ENCODE measurements around the gene ATP8A2. TPM values are rescaled to one million over a fixed set of nuclear protein-coding genes. Genes with fewer than 3 reads are reported as not detected.
"Not testable (repeated sequence)": the region's sequence is repeated elsewhere in the genome, so short reads cannot be mapped to it uniquely, and the experiment has no call there.

ATP8A2 gene
- total RNA-seq, 2 donors from 2014 or later, result 0.08 to 0.19 TPM

DNA sequence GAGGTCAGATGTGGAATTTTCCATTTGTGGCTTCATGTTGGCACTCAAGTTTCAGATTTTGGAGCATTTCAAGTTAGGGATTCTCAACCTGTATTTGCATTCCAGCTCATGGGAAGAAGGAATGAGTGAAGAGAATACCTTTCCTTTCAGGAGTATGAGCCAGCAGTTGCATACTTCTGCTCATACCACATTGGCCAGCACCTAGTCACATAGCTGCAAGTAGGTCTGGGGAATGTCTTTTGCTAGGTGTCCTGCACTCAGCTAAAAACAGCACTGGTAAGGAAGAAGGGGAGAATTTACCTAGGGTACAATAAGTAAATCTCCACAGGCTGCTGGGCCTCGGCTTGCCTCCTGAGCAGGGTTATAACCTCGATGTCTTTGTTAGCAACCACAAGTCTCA is 24.6 kb upstream of the ATP8A2 start:
- H3K27ac ChIP-seq, result no peak overlapping the region
- no peaks in the 10 kb centered on the region for H3K4me1 ChIP-seq
- no peaks in the 10 kb centered on the region for H3K36me3 ChIP-seq
- no peaks in the 10 kb centered on the region for H3K9me3 ChIP-seq
- no peaks in the 10 kb centered on the region for H3K27me3 ChIP-seq
- H3K4me3 ChIP-seq, result no peak overlapping the region
- TF ChIP-seq, protein P1, sequence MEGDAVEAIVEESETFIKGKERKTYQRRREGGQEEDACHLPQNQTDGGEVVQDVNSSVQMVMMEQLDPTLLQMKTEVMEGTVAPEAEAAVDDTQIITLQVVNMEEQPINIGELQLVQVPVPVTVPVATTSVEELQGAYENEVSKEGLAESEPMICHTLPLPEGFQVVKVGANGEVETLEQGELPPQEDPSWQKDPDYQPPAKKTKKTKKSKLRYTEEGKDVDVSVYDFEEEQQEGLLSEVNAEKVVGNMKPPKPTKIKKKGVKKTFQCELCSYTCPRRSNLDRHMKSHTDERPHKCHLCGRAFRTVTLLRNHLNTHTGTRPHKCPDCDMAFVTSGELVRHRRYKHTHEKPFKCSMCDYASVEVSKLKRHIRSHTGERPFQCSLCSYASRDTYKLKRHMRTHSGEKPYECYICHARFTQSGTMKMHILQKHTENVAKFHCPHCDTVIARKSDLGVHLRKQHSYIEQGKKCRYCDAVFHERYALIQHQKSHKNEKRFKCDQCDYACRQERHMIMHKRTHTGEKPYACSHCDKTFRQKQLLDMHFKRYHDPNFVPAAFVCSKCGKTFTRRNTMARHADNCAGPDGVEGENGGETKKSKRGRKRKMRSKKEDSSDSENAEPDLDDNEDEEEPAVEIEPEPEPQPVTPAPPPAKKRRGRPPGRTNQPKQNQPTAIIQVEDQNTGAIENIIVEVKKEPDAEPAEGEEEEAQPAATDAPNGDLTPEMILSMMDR (IDR thresholded peaks at IDR 0.05), result no peak
- DNase-seq (ENCODE audit: low spot score), result no peak

DNA sequence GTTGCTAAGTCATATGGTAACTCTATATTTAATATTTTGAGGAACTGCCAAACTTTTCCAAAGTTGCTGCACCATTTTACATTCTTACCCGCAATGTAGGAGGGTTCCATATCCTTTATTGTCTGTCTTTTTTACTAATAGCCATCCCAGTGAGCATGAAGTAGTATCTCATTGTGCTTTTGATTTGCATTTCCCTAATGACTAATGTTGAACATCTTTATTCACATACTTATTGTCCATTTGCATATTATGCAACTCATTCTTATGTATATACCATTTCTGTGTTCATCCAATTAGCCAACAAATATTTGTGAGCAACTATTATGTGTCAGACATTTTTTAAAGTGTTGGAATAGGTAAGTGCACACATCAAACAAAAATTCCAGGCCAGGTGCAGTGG is 20.4 kb upstream of the ATP8A2 start:
- Histone ChIP-seq H3K4me1 (no peaks in the 10 kb centered on the region), H3K9me3 (no peaks in the 10 kb centered on the region), H3K27ac (no peak overlapping the region), H3K36me3 (no peaks in the 10 kb centered on the region), H3K27me3 (no peaks in the 10 kb centered on the region), H3K4me3 (no peak overlapping the region)
- DNase-seq (ENCODE audit: low spot score), result no peak
- TF ChIP-seq, protein P1 (IDR thresholded peaks at IDR 0.05), result no peak

DNA sequence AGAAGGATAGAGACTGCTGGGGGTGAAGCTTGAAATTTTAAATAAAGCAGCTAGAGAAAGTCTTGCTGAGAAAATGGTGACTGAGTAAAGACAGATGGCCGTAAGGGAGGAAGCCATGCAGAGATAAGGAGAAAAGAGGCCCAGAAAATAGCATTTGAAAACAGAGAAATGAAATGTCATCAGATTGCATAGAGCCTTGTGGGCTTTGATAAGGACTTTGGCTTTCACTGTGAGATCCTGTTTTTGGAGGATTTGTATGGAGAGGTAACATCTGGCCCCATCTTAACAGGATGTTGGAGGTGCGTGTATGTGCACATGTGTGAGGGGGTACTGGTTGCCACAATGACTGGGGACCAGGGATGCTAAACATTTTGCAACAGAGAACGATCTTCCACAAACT is 19.5 kb upstream of the ATP8A2 start:
- Histone ChIP-seq H3K27me3 (no peaks in the 10 kb centered on the region), H3K4me3 (no peak overlapping the region), H3K4me1 (no peaks in the 10 kb centered on the region), H3K36me3 (no peaks in the 10 kb centered on the region), H3K9me3 (no peaks in the 10 kb centered on the region), H3K27ac (no peak overlapping the region)
- DNase-seq (ENCODE audit: low spot score), result no peak
- TF ChIP-seq, protein P1 (IDR thresholded peaks at IDR 0.05), result no peak

DNA sequence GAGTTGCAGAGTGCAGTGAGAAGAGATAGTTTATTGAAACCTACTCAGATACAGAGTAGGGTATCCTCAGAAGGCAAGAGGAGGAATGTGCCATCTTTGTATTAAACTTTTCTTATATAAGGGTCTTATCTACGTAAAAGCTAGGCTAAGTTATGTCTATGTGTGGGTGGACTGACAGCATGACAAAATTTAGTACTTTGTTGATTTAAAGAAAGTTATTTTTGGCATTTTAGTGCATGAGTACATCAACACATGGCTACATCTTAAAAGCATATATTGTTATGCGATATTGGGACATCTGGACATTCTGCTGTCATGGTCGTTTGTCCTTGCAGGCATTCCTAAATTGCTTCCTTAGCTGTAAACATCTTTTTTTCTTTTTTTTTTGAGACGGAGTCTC is 19.0 kb upstream of the ATP8A2 start:
- no peaks in the 10 kb centered on the region for H3K27me3 ChIP-seq
- TF ChIP-seq, protein P1 (IDR thresholded peaks at IDR 0.05), result no peak
- no peaks in the 10 kb centered on the region for H3K9me3 ChIP-seq

DNA sequence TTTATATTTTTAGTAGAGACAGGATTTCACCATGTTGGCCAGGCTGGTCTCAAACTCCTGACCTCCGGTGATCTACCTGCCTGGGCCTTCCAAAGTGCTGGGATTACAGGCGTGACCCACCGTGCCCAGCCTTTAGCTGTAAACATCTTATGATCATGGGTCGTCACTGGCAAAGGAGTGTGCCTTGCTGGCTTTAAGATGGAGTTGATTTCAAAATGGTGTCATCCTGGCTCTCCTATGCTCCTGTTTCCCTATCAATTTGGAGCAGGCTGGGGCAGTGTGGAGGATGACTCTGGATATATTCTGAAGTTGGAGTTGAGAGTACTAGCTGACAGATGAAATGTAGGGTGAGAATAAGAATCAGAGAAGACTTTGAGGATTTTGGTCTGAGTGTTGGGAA is 18.4 kb upstream of the ATP8A2 start:
- no peak for DNase-seq (ENCODE audit: low spot score)
- Histone ChIP-seq H3K4me3 (no peak overlapping the region), H3K27ac (no peak overlapping the region), H3K36me3 (no peaks in the 10 kb centered on the region), H3K9me3 (no peaks in the 10 kb centered on the region), H3K4me1 (no peaks in the 10 kb centered on the region), H3K27me3 (no peaks in the 10 kb centered on the region)
- TF ChIP-seq, protein P1 (IDR thresholded peaks at IDR 0.05), result no peak

More for the DNA sequence above, 19.0 kb upstream of the ATP8A2 start:
- H3K4me3 ChIP-seq, result no peak overlapping the region
- H3K27ac ChIP-seq, result no peak overlapping the region
- H3K4me1 ChIP-seq, result no peaks in the 10 kb centered on the region
- no peak for DNase-seq (ENCODE audit: low spot score)
- no peaks in the 10 kb centered on the region for H3K36me3 ChIP-seq

DNA sequence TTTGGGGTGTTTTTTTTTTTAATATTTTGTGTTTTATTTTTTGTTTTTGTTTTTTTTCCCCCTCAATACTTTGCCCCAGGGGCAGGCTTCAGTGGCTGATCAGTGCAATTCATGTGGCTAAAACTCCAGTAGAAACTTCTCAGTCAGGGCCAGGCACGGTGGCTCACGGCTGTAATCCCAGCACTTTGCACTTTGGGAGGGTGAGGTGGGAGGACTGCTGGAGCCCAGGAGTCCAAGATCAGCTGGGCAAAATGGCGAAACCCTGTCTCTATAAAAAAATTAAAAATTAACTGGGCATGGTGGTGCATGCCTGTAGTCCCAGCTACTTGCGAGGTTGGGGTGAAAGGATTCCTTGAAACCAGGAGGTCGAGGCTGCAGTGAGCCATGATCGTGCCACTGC is 17.4 kb upstream of the ATP8A2 start:
- TF ChIP-seq, protein P1 (IDR thresholded peaks at IDR 0.05), result no peak
- DNase-seq (ENCODE audit: low spot score), result no peak
- Histone ChIP-seq H3K36me3 (no peaks in the 10 kb centered on the region), H3K9me3 (no peaks in the 10 kb centered on the region), H3K4me1 (no peaks in the 10 kb centered on the region), H3K27me3 (no peaks in the 10 kb centered on the region), H3K27ac (no peak overlapping the region), H3K4me3 (no peak overlapping the region)

DNA sequence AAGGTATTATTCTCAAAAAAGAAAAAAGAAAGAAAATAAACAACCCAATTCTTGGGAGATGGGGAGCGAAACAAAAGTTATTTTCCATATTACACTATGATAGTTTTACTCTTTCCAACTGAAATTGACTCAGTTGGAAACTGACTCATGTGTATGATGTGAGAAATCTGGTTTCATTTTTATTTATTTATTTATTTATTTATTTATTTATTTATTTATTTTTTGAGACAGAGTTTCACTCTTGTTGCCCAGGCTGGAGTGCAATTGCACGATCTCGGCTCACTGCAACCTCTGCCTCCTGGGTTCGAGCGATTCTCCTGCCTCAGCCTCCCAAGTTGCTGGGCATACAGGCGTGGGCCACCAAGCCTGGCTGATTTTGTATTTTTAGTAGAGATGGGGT is 11.3 kb upstream of the ATP8A2 start:
- H3K9me3 ChIP-seq; DNase-seq (ENCODE audit: low spot score); H3K27ac ChIP-seq; H3K27me3 ChIP-seq; H3K36me3 ChIP-seq; H3K4me3 ChIP-seq; H3K4me1 ChIP-seq: not testable (repeated sequence)
